HG02798 (cell line): Measurements from ENCODE around the gene CNGA4.
"Not testable (repeated sequence)": the region's sequence is repeated elsewhere in the genome, so short reads cannot be mapped to it uniquely, and the experiment has no call there.

Experiments
- ATAC-seq: cut with Tn5 transposase; IDR thresholded peaks from one replicate; pipeline ENCODE4 v1.9.1; 2021; ENCODE audit warnings: mild to moderate bottlenecking; ENCODE audit not compliant: unreplicated experiment, poor library complexity

Gene CNGA4

DNA sequence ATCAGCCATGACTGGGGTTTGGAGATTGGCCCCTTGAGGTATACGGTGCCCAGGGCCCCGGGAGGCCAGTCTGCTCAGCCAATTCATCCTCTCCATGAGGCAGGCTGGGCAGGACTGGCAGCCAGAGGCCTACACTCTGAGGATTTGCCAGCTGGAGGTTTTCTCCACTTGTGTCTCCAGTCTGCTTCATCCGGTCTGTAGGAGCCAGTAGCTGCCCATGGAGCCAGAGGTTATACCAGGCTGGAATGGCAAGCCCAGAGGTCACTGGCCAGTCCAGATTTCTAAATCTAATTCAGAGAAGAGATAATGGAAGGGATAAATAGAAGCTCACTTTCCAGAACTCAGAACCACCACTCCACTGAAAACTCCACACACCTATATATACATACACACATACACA lies 14.5 kb upstream of the CNGA4 start:
- ATAC-seq = no peak

DNA sequence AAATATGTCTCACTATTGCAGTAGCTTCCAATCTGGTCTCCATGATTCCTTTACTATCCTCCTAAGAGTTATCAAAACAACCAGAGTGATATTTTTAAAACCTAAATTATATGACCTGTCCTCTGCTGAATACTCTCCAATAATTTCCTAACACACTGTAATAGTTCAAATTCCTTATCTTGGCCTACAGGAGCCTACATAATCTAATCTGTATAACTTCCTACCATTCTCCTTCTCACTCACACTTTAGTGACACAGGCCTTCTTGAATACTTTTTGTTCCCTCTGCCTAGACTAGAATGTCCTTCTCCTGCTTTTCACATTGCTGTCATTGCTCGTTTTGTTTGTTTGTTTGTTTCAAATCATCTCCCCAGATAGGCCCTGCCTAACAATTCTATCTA lies 13.9 kb upstream of the CNGA4 start:
- ATAC-seq = no peak

DNA sequence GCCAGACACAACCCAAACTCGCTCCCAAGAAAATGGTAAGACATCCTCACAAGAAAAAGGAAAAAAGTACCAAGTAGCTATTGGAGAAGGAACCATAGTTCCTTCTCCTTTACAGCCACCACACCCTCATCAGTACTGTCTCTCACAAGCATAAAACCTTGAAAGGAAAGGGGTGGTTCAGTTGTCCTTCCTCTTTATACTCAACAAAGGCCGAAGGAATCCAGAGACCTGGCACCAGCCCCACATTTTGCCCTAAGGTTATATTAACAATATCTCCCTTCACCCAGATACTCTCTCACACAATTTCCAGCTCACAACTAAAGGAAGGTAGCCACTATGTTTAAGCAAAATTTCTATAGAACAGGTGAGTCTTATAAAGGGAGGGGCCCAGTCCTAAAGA lies 13.0 kb upstream of the CNGA4 start:
- ATAC-seq = no peak

DNA sequence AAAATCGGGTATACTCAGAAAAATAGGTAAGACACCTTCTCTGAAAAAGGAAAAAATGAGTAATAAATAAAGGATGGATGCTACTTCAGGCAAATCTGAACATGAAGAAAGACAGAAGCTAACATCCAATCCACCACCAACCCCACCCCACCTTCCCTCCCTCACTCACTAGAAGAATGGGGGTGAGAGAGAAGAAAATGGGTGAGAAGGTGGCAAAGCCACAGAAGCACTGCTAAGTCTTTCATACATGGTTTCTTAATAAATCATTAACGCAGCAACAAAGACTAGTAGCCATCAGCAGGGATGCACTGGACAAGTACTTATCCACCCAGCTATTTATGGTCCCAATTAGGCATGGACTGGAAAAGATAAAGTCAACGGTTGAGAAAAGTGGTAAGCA lies 10.4 kb upstream of the CNGA4 start:
- no peak for ATAC-seq

DNA sequence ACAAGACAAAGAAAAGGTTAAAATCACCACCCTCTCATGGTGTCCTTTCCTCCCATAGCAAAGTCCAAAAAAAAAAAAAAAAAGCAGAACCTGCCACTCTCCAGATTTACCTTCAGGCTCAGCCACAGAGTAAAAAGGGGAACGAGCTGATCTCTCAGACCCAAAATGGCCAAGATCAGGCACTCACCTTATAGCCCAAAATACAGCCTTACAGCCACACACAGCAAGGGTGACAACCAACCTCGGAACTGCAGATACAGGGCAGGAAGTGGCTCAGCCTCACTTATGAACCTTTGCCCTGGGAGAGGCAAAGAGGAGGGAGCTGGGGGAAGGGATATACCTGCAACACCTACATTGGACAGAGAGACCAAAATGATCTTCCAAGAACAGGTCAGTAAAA lies 9.0 kb upstream of the CNGA4 start:
- ATAC-seq = no peak

DNA sequence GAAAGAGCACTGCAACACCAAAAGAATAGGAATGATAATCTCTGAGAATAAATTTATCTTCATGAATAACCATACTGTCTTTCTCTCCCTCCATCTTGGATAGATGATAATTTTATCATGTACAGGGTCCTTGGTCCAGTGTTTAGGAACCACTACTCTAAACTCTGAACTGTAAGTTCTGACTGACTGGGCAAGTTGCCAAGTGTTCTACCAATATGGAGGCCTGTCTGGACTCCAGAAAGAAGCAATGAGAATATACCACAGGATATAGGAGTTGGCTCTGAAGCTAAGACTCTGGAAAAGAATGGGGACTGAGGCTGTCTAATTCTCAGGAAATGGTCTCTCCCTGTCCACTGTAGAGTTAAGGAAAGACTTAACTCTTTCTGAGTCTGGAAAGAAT lies 6.0 kb upstream of the CNGA4 start:
- ATAC-seq = no peak

DNA sequence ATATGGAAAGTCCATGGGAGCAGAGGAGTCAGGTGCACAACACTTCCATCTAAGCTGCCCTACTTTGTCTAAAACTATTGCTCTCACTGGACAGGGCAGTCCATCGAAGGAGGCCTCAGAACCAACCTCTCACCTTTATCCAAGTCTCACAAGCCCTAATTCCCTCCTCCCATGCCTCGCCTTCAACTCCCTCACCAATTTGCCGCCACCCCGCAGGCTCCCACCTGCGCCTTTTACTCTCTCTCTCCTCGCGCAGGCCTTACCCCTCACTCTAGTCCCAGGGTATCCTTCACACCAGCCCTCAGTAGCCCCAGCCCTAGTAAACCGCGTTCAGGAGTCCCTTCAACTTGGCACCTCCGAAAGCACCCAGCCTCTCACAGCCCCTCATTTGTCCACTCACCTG lies 4.9 kb upstream of the CNGA4 start:
- ATAC-seq = no peak

DNA sequence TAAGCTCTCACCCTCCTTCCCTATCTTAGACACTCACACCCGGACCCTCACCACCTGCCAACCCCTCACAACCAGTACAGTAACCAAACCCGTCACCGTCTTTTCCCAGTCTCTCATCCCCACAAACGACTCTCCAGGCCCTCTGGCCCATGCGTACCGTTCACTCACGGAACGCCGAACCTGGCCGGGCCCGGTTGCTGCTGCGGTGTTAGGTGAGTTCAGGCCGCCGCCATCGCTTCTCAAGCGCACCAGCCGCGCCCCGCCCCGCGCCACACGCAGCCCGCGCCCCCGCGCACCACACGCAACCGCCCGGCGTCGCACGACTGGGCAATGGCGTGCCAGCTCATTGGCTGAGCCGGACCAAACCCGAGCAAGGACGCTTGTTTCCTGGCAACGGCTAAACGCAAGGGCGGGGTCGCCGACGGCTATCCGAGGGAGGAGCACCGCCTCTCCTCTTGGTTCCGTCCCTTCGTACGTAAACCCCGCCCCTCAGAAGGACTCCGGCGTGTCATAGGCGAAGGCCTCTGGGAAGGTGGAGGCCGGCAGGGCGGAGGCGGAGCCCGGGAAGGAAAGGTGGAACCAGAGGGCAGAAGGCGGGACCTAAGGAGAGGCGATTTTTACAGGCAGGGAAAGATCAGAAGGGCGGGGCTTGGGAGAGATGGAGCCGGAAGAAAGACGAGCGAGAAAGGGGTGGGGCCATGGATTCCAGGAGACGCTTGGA lies 4.3 kb upstream of the CNGA4 start, which contains the start of gene FHIP1B:
Gene FHIP1B, minus strand, starts transcription at position 250 of the 721 bp plus-strand sequence. CDS start 10,120 bp downstream, outside the sequence.
- peak; percentile 96 for ATAC-seq

DNA sequence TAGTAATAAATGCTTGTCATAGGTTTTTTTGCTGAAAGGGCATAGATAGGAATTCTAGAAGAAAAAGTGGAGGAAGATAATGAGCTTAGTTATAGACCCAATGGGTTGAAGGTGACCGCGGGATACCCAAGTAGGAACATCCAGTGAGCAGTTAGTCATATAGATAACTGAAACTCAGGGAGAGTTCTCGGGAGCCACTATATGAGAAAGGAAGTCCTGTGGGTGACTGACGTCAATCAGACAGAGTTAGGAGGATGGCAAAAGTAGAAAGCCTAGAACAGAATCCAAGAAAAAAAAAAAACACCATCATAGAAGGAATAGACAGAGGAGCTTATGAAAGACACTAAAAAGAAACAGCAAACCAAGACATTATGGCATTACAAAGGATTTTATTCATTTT lies 1.6 kb upstream of the CNGA4 start:
- ATAC-seq = no peak

DNA sequence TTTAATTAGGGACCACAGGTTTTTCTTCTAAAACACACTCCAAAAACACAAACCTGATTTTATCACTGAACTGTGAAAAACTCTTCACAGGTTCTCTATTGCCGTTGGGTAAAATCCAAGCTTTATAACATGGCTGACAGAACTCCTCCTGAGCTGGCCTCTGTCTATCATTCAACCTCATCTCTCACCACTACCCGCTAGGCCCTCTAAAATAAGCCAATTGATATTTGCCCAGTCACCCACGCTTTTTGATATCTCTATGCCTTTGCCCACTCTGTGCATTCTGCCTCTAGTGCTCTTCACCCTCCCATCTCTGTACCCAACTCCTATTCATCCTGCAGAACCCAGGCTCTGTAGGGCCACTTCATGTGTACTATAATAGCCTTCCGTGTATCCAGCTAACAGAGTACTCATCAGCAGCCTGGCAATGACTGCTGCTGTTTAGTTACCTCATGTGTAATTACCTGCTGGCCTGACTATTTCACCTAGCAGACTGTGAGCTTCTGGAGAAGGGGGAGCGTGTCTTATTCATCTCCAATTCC lies 1.1 kb upstream of the CNGA4 start:
- no peak for ATAC-seq

DNA sequence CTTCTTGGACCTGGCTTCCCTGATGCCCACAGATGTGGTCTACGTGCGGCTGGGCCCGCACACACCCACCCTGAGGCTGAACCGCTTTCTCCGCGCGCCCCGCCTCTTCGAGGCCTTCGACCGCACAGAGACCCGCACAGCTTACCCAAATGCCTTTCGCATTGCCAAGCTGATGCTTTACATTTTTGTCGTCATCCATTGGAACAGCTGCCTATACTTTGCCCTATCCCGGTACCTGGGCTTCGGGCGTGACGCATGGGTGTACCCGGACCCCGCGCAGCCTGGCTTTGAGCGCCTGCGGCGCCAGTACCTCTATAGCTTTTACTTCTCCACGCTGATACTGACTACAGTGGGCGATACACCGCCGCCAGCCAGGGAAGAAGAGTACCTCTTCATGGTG lies 1.2 kb downstream of the CNGA4 start:
- no peak for ATAC-seq

DNA sequence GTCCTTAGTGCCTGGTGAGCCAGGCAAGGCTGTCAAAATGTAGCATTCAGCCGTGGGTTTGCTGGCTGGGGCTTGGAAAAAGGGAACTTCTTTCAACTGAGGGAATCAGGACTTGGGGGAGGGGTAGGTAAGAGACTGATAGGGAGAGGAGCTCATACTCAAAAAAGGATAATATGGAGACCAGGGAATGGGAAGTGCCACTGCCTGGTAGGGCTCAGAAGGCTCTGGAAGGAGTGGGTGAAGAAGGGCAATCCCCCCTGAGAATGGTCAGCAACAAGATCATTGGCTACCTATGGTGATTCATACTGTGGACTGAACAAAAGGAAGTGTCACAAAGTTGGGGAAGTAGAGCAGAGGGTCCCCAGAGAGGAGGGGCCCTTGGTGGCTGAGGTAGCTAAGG lies 1.9 kb downstream of the CNGA4 start:
- no peak for ATAC-seq

DNA sequence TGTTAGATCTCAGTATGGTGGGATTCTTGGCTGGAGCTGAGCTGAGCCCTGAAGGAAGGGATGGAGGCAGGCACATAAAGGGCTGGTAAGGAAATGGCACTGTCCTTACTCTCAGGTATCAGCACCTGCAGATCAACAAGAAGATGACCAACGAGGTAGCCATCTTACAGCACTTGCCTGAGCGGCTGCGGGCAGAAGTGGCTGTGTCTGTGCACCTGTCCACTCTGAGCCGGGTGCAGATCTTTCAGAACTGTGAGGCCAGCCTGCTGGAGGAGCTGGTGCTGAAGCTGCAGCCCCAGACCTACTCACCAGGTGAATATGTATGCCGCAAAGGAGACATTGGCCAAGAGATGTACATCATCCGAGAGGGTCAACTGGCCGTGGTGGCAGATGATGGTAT lies 2.4 kb downstream of the CNGA4 start:
- ATAC-seq = no peak

DNA sequence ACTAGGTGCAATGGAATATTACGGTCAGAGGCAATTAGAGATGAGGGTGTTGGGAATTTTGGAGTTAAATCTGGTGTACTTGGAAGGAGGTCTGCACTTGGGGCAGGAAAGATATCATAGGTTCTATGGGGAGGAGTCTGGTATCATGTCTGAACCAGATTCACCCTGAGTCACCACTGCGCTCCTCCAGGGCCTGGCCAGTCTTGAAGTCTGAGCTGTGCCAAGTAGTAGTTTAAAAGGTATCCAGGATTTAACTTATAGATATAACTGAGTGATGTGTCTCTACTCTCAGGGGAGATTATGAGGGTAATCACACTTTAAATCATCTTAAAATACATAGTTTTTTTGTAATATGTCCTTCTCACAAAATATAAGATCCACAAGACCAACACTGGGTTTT lies 6.6 kb downstream of the CNGA4 start:
- ATAC-seq = no peak

DNA sequence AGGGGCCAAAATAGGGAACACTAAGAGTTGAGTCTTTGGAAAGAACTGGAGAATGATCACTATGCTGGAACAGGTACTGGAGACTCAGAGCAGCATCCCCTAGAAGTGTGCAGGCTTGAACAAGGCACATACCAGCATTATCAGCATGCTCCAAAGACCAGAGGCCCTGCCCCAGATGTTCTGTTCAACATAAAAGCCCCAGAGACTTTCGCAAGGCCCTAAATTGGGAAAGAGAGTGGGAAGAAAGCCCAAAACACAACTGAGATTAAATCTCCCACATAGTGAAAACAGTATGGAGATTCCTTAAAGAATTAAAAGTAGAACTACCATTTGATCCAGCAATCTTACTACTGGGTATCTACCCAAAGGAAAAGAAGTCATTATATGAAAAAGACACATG lies 9.4 kb downstream of the CNGA4 start:
- no peak for ATAC-seq

DNA sequence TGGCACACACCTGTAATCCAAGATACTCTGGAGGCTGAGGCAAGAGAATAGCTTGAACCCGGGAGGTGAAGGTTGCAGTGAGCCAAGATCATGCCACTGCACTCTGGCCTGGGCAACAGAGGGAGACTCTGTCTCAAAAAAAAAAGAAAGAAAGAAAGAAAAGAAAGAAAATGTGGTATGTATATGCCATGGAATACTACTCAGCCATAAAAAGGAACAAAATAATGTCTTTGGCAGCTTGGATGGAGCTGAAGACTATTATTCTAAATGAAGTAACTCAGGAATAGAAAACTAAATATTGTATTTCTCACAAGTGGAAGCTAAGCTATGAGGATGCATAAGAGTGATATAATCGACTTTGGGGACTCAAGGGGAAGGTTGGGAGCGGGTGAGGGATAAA lies 10.0 kb downstream of the CNGA4 start:
- ATAC-seq = not testable (repeated sequence)

DNA sequence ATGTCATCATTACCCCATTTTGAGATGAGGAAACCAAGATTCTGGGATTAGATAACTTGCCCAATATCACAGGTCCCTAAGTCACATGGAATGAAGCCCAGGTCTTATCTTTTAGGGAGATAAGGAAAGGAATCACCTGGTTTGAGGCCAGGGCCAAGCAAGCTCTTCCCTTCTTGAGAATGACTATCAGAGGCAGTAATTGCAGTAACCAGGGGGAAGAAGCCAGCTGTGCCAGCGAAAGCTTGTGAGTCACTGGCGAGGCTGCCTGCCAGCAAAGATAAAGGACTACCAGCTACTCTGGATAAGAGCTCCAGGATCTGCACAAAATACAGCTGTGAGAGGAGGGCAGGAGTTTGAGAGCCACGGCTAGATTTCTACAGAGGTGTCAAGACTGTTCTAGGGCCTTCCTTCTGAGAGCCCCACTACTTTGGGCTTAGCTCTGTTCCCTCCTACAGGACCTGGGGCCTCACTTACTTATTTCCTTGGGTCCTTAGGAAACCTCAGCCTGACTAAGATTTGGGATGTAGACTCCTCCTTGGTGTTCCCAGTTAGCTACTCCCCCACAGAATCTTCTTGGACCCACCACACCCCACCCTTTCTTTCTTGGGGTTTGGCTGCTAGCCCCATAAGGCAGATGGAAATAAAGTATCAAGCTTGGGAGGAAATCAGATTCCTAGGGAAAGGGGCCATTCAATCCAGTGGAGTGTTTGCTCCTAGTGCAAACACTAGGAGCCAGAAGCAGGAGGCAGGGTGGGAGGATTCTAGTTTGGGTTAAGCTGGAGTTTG lies 11.1 kb downstream of the CNGA4 start:
- no peak for ATAC-seq

DNA sequence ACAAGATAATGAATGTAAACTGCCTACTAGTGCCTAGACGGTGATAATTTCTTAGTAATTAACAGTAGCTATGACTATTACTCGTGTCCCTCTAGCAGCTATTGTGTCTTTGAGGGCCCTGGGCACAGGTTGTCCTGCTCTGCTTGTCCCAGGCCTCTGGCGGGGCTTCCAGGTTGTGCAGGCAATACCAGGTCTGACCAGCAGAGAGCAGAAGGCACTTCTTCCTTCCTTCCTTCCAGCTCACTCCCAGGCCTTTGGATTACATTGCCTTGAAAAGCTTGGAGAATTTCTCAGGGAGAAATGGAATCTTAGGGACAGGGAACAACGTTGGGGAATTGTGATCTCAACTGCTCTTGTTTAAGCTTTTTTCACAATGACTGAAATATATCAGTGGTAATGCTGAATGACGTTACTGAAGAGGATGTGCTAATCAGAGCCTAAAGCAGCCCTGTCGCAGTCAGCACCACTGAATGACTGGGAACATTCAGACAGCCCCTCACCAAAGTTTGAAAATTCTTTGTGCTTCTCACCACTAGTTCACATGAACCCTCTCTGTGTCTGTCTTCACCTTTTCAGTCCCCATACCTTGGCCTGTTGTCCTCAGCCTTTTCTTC lies 12.3 kb downstream of the CNGA4 start:
- peak; percentile 78 for ATAC-seq

DNA sequence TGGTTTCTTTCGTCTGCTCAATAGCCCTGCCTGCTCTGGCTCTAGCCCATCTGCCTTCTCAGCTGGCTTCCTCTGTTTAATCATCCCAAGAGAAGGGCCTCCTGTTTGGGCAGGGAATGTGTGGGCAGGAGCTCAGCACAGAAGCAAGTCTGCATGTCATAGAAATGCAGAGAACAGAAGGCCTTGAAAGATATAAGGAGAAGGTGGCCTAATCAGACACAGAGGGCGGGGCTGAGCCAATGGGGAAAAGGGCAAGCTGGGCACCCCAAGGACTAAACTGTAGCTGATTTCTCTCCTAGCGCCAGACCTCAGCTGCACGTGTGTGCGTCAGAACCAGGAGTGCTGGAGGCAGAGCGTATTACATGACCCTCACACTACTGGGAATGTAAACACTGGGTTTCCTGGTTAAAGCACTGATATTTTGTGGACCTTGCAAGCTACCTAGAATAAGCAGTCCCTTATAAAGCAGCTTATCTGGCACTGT lies 13.1 kb downstream of the CNGA4 start:
- ATAC-seq = no peak

DNA sequence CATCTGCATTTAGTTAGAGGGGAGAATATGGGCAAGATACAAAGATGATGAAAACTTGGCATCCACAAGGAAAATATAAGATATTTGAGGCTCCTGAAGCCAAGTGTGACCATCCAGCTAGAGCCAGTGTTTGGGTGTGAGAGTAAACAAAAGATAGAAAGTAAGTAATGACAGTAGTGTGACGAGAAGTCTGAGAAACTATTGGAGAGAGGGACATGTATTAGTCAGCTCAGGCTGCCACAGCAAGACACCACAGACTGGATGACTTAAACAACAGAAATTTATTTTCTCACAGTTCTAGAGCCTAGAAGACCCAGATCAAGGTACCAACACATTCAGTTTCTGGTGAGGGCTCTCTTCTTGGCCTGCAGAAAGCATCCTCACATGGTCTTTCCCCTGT lies 14.3 kb downstream of the CNGA4 start:
- peak; percentile 65 for ATAC-seq

DNA sequence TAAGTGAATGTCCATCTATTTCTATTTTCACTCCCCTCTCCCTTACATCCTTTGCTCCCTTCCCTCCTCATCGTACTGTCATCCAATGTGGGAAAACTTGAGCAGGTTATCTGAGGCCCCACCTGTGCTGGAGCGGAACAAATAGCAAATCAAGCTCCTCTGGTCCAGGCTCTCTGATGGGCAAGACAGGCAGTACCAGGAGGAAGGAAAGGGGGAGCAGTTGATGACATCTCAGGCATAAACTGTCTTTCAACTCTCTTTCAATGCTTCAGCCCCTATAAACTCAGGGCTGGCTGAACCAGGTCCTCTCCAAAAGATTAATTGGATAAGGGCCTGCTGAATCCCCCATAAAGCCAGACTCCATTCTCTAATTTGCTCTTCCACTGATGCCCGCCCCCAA lies 19.3 kb downstream of the CNGA4 start:
- ATAC-seq = no peak
